ENCODE results near the gene SULT1B1. TPM values are rescaled to one million over a fixed set of nuclear protein-coding genes. Genes with fewer than 3 reads are reported as not detected.

The SULT1B1 gene
- total RNA-seq, 1 donor from 2014 or later, result 1.1 TPM

DNA sequence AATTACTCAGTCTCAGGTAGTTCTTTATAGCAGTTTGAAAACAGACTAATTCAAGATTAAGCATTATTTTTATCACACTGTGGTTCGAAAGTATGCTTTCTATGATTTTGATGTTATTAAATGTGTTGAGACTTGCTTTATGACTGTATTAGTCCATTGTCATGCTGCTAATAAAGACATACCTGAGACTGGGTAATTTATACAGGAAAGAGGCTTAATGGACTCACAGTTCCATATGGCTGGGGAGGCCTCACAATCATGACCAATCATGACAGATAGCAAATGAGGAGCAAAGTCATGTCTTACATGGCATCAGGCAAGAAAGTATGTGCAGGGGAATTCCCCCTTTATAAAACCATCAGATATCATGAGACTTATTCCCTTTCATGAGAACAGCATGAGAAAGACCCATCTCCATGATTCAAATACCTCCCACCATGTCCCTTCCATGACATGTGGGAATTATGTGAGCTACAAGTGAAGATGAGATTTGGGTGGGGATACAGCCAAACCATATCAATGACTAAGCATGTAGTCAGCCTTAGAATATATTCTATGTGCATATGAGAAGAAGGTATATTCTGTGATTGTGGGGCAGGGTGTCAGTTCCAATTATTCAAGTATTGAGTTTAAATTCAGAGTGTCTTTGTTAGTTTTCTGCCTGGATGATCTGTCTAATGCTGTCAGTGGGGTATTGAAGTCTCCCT is 62.7 kb downstream of the SULT1B1 start:
- no peak for DNase-seq (ENCODE audit: low spot score)

DNA sequence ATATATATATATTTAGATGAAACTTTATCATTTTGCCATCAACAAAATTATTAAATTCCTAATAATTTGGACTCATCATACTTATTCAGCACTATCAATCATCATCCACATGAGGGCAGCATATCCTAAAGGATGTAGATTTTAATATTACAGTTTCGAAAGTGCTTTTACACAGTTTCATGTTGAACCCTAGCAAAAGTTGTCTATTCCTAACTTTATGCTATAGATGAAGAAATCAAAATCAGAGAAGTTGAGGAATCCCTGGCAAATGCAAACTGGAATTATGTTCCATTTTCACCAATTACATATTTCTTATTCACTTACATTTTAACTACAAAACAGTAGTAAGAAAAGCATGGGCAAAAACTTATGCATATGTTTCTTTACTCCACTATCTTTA is 70.8 kb downstream of the SULT1B1 start:
- no peak for DNase-seq (ENCODE audit: low spot score)

DNA sequence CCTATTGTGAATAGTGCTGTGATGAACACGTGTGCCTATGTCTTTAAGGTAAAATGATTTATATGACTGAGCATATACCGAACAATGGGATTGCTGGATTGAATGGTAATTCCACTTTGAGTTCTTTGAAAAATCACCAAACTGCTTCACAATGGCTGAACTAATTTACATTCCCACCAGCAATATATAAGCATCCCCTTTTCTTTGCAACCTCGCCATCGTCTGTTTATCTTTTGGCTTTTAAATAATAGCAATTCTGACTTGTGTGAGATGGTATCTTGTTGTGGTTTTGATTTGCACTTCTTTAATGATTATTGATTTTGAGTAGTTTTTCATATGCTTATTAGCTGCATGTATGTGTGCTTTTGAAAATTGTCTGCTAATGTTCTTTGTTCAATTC is 75.6 kb downstream of the SULT1B1 start:
- DNase-seq (ENCODE audit: low spot score), result no peak

Other genes starting within 250 kb of the SULT1B1 start
- gene UGT2A2, start 121.0 kb downstream of the SULT1B1 start, total RNA-seq, result not detected
- not detected for gene UGT2A1, start 107.4 kb downstream of the SULT1B1 start, total RNA-seq
- 6.0 TPM for gene SULT1E1, start 99.5 kb upstream of the SULT1B1 start, total RNA-seq
- gene CSN1S1, start 170.4 kb upstream of the SULT1B1 start, total RNA-seq, result not detected
- gene CSN2, start 205.1 kb upstream of the SULT1B1 start, total RNA-seq, result not detected
- gene STATH, start 235.3 kb upstream of the SULT1B1 start, total RNA-seq, result not detected

Data from ureter (tissue), 1 donor.